PC-3 (cell line): ENCODE data around the gene TOMM34. TPM values are rescaled to one million over a fixed set of nuclear protein-coding genes. Genes with fewer than 3 reads are reported as not detected.

Source experiments
- ATAC-seq: fragments of 200-7000 bp; cut with Tn5 transposase; 2 replicates; pipeline ENCODE4 v1.9.1; 2020; ENCODE audit warnings: mild to moderate bottlenecking, moderate library complexity
- BruUV-seq: library from RNA; stranded (reverse); fragments of 400-500 nt; replicated peaks from 2 replicates; lab custom pipeline; 2021; lab: Mats Ljungman, UMichigan
- CTCF ChIA-PET: fragments of 300-600 bp; sonication (Branson Sonifier 250); formaldehyde crosslinking; loops from one replicate; lab custom pipeline; 2022; ENCODE audit warnings: antibody characterized with exemption; lab: Charles Lee
- POLR2A ChIA-PET: fragments of 300-600 bp; sonication (Branson Sonifier 250); formaldehyde crosslinking; loops from one replicate; lab custom pipeline; 2022; ENCODE audit warnings: antibody characterized with exemption; ENCODE audit not compliant: unreplicated experiment; lab: Charles Lee
- DNase-seq: peaks from one replicate; pipeline ENCODE4 v3.0.0-alpha.2; 2015
- H2AFZ ChIP-seq: fragments of 300-600 bp; sonication (generic); 2 replicates; pipeline ENCODE4 v1.6.0; 2016; ENCODE audit warnings: antibody characterized with exemption, low read length
- H3F3A ChIP-seq: fragments of 300-600 bp; sonication (generic); one replicate; pipeline ENCODE4 v1.6.0; 2017; ENCODE audit warnings: antibody characterized with exemption, low read length, control low read depth, mild to moderate bottlenecking; ENCODE audit not compliant: unreplicated experiment
- H3K27ac ChIP-seq: fragments of 300-600 bp; sonication (generic); 2 replicates; pipeline ENCODE4 v1.5.1; 2016; ENCODE audit warnings: mild to moderate bottlenecking, low read length
- H3K27me3 ChIP-seq: fragments of 300-600 bp; sonication (generic); 2 replicates; pipeline ENCODE4 v1.6.1; 2016; ENCODE audit warnings: low read length, mixed read lengths
- H3K36me3 ChIP-seq: fragments of 300-600 bp; sonication (generic); 2 replicates; pipeline ENCODE4 v1.6.1; 2016; ENCODE audit warnings: low read depth, mixed run types, low read length, mixed read lengths
- H3K4me1 ChIP-seq: fragments of 300-600 bp; sonication (generic); 2 replicates; pipeline ENCODE4 v1.5.1; 2016; ENCODE audit warnings: low read length; ENCODE audit not compliant: insufficient read depth
- H3K4me2 ChIP-seq: fragments of 300-600 bp; sonication (generic); 2 replicates; pipeline ENCODE4 v1.6.0; 2016; ENCODE audit warnings: low read length
- H3K4me3 ChIP-seq: fragments of 300-600 bp; sonication (generic); 2 replicates; pipeline ENCODE4 v1.5.1; 2016; ENCODE audit warnings: mild to moderate bottlenecking, low read length, mixed read lengths
- H3K79me2 ChIP-seq: fragments of 300-600 bp; sonication (generic); 2 replicates; pipeline ENCODE4 v1.6.1; 2017; ENCODE audit warnings: low read length, mixed read lengths
- H3K9ac ChIP-seq: fragments of 300-600 bp; sonication (generic); 2 replicates; pipeline ENCODE4 v1.6.0; 2016; ENCODE audit warnings: mild to moderate bottlenecking, low read length
- H3K9me2 ChIP-seq: fragments of 300-600 bp; sonication (generic); replicated peaks from 2 replicates; pipeline ENCODE4 v1.6.1; 2016; ENCODE audit warnings: mixed run types, low read length, mixed read lengths
- H3K9me3 ChIP-seq: fragments of 300-600 bp; sonication (generic); 2 replicates; pipeline ENCODE4 v1.6.1; 2016; ENCODE audit warnings: low read length, mixed read lengths
- H4K20me1 ChIP-seq: fragments of 300-600 bp; sonication (generic); 2 replicates; pipeline ENCODE4 v1.6.1; 2016; ENCODE audit warnings: low read length, mixed read lengths
- EZH2 ChIP-seq: fragments of 300-600 bp; sonication (generic); IDR thresholded peaks from one replicate; pipeline ENCODE4 v1.6.1; 2017; ENCODE audit warnings: antibody characterized with exemption, mild to moderate bottlenecking, low read length; ENCODE audit not compliant: unreplicated experiment
- EZH2phosphoT487 ChIP-seq: fragments of 300-600 bp; sonication (generic); IDR thresholded peaks from 2 replicates; pipeline ENCODE4 v1.6.1; 2018; ENCODE audit warnings: mild to moderate bottlenecking, antibody characterized with exemption, low read length, borderline replicate concordance
- intact Hi-C: fragments of 100-400 bp; cut with micrococcal nuclease; formaldehyde crosslinking; loops from 2 replicates; pipeline ENCODE4 v1.9.0; 2023
- total RNA-seq: library from RNA; depleted of rRNA; stranded (reverse); fragments of >200 nt; gene quantifications from 2 replicates; pipeline ENCODE4 v1.2.3, GENCODE V29; 2014
- TF ChIP-seq, protein P1 (sequence below): fragments of 300-600 bp; sonication (generic); conservative IDR thresholded peaks from 2 replicates; pipeline ENCODE4 v1.5.1; 2017; ENCODE audit warnings: antibody characterized with exemption, low read depth, mild to moderate bottlenecking, low read length

The TOMM34 gene
- total RNA-seq, 1 experiment from 2014 or later: 120 TPM

DNA sequence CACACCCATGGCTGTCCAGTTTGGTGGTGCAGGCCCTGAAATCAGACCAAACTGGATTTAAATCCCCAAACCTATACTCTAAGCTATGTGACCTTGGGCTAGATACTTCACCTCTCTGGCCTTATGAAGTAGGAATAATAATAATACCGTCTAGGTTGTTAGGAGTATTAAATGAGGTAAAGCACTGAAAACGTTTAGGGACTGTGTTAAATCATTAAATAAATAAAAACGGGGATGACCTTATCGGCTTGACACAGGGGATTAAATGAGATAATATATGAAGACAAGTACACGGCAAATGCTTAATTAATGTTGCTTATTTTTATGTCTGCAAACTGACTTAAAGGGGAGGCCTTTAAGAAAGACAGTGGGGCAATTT lies 5.4 kb upstream of the TOMM34 start:
- H4K20me1 ChIP-seq: 0 out of 2 replicates have a peak, but pooled peaks cover 4% of the 10 kb centered on the region
- H3K9me2 ChIP-seq: no peaks in the 10 kb centered on the region
- peak overlapping the region; percentile 82 for H3K9ac ChIP-seq
- no peaks in the 10 kb centered on the region for H3K27me3 ChIP-seq
- intact Hi-C loops: no loop called here
- peak overlapping the region; percentile 49 for H3K27ac ChIP-seq
- H3K4me2 ChIP-seq: peak overlapping the region; percentile 96
- no peak for ATAC-seq
- ChIA-PET POLR2A (no interaction called here), CTCF (no interaction called here)
- BruUV-seq: TSS peak; percentile 93
- H3K9me3 ChIP-seq: no peaks in the 10 kb centered on the region
- H3K4me1 ChIP-seq: peaks cover 49% of the 10 kb centered on the region
- H2AFZ ChIP-seq: peak overlapping the region; percentile 97
- H3K4me3 ChIP-seq: peak overlapping the region; percentile 96
- DNase-seq: no peak
- peaks cover 43% of the 10 kb centered on the region for H3K79me2 ChIP-seq
- H3K36me3 ChIP-seq: no peaks in the 10 kb centered on the region
- H3F3A ChIP-seq: no peaks in the 10 kb centered on the region
- TF ChIP-seq, protein P1, sequence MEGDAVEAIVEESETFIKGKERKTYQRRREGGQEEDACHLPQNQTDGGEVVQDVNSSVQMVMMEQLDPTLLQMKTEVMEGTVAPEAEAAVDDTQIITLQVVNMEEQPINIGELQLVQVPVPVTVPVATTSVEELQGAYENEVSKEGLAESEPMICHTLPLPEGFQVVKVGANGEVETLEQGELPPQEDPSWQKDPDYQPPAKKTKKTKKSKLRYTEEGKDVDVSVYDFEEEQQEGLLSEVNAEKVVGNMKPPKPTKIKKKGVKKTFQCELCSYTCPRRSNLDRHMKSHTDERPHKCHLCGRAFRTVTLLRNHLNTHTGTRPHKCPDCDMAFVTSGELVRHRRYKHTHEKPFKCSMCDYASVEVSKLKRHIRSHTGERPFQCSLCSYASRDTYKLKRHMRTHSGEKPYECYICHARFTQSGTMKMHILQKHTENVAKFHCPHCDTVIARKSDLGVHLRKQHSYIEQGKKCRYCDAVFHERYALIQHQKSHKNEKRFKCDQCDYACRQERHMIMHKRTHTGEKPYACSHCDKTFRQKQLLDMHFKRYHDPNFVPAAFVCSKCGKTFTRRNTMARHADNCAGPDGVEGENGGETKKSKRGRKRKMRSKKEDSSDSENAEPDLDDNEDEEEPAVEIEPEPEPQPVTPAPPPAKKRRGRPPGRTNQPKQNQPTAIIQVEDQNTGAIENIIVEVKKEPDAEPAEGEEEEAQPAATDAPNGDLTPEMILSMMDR: no peak
- TF ChIP-seq EZH2phosphoT487 (no peak), EZH2 (no peak)

DNA sequence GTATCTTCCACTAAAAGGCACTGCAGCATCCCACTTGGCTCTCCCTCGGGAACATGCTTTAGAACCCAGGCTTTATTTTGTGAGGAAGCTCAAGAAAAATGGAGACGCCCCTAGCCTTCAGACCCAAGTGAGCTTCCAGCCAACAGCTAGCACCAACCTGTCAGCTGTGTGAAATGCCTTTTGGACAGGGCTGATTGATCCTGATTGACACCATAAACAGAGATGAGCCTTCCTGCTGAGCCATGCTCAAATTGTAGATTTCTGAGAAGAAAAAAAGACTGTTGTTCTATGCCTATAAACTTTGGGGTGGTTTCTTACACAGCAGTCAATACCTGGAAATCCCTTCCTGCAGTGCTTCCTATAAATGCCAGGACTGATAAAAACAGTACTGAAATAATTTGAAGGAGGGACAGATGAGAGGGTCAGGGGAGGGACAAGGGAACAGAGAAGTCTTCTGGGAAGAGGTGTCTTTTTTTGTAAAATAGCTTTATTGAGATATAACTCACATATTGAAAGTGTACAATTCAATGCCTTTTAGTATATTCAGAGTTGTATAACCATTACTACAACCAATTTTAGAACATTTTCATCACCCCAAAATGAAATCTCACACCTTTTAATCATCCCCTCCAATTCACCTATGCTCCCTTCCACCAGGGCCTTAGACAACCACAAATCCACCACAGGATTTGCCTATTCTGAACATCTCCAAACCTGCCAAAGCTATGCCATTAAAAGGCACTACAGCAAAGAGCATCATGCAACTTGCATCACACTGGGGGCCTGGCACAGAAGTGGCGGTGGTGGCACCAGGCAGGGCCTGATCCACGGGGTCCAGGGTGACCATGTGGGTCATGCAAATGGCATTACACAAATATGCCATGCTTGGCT lies 3.4 kb upstream of the TOMM34 start:
- no peak overlapping the region for H3K4me3 ChIP-seq
- H3K79me2 ChIP-seq: peaks cover 39% of the 10 kb centered on the region
- H3K9me2 ChIP-seq: no peaks in the 10 kb centered on the region
- no peak overlapping the region for H3K4me2 ChIP-seq
- no peaks in the 10 kb centered on the region for H3K9me3 ChIP-seq
- H4K20me1 ChIP-seq: peaks cover 8% of the 10 kb centered on the region
- no peaks in the 10 kb centered on the region for H3F3A ChIP-seq
- DNase-seq (no peak), ATAC-seq (no peak)
- TF ChIP-seq EZH2phosphoT487 (no peak), EZH2 (no peak)
- TF ChIP-seq, protein P1: no peak
- POLR2A ChIA-PET: no interaction called here
- intact Hi-C loops: no loop called here
- peaks cover 51% of the 10 kb centered on the region for H3K4me1 ChIP-seq
- H3K36me3 ChIP-seq: peaks cover 2% of the 10 kb centered on the region; the same call in 1 of the 2 replicates
- no peak overlapping the region for H2AFZ ChIP-seq
- no peak overlapping the region for H3K27ac ChIP-seq
- no TSS peak for BruUV-seq
- no peak overlapping the region for H3K9ac ChIP-seq
- CTCF ChIA-PET: interaction anchor here (0.6 kb wide), 1 partner anchor 38 kb away, joined by 3 read pairs; no protein-coding TSS in a partner anchor
- H3K27me3 ChIP-seq: no peaks in the 10 kb centered on the region

DNA sequence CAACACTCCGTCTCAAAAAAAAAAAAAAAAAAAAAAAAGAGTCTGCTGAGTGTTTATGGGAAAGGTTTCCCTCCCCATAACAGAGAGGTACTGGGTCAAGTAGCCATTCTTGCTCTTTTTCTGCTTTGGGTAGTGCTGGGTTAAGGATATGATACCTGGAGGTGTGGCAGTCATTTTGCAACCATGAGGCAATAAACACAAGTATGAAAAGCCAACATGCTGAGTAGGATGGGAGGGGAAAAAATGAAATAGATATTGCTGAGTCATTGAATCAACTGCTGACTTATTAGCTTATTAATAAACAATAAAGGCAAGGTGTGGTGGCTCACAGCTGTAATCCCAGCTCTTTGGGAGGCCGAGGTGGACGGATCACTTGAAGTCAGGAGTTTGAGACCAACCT lies 2.3 kb upstream of the TOMM34 start:
- no TSS peak for BruUV-seq
- H2AFZ ChIP-seq: no peak overlapping the region
- no peak overlapping the region for H3K4me2 ChIP-seq
- H3F3A ChIP-seq: no peaks in the 10 kb centered on the region
- no peaks in the 10 kb centered on the region for H3K9me3 ChIP-seq
- H3K36me3 ChIP-seq: peaks cover 10% of the 10 kb centered on the region; the same call in 1 of the 2 replicates
- no peak overlapping the region for H3K4me3 ChIP-seq
- DNase-seq (peak; percentile 58), ATAC-seq (no peak)
- no peak overlapping the region for H3K9ac ChIP-seq
- no peak overlapping the region for H3K27ac ChIP-seq
- peaks cover 53% of the 10 kb centered on the region for H3K4me1 ChIP-seq
- intact Hi-C loops: no loop called here
- H3K79me2 ChIP-seq: peaks cover 39% of the 10 kb centered on the region
- TF ChIP-seq EZH2 (no peak), EZH2phosphoT487 (no peak)
- TF ChIP-seq, protein P1: no peak
- CTCF ChIA-PET: no interaction called here
- H4K20me1 ChIP-seq: peaks cover 17% of the 10 kb centered on the region
- POLR2A ChIA-PET: no interaction called here
- H3K27me3 ChIP-seq: no peaks in the 10 kb centered on the region
- no peaks in the 10 kb centered on the region for H3K9me2 ChIP-seq
